GM23248 (cell line): Measurements from ENCODE around the gene CACNG4.

Experiments used
- EZH2 ChIP-seq: fragments of 200-600 bp; sonication (generic); IDR thresholded peaks from 2 replicates; pipeline ENCODE4 v1.6.1; 2018; ENCODE audit warnings: antibody characterized with exemption, mild to moderate bottlenecking; ENCODE audit not compliant: insufficient read depth, poor library complexity, severe bottlenecking
- EZH2phosphoT487 ChIP-seq: fragments of 200-600 bp; sonication (generic); IDR thresholded peaks from 2 replicates; pipeline ENCODE4 v1.6.1; 2018; ENCODE audit warnings: antibody characterized with exemption, moderate library complexity, mild to moderate bottlenecking, low read depth; ENCODE audit not compliant: insufficient read depth

DNA sequence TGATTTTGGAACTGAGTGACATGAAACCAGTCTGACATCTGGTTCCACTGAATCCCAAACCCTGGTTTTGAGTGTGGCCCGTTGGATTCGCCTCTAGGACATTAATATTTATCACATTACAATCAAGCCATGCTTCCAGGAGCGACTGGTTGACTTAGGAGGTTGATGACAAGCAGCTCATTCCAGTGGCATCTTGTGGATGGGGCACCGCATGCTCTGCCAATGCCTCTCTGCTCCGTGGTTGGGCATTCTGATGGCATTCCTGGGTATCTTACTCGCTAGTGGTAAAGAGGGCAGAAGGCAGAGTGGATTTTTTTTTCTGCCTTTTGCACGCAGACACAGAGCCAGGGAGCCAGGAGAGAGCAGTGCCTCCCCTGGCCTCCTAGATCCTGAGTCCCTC is 31.4 kb downstream of the CACNG4 start:
- TF ChIP-seq EZH2 = no peak
- TF ChIP-seq EZH2phosphoT487 = no peak
